ENCODE data around the gene CD300A. TPM values are rescaled to one million over a fixed set of nuclear protein-coding genes. Genes with fewer than 3 reads are reported as not detected.

CD300A gene
- total RNA-seq (1 to 10 TPM; 4.8 to 5.7 (median 5.4) TPM), polyA plus RNA-seq (2.2 TPM)
- long read RNA-seq, donor 1, partial matches to known transcripts = 0 of 6 reads
- long read RNA-seq, donor 1, other reads (novel, unspliced or antisense) = 1 of 6 reads
- long read RNA-seq, donor 2, partial matches to known transcripts = 0 of 2 reads
- long read RNA-seq, donor 2, other reads (novel, unspliced or antisense) = 0 of 2 reads
- long read RNA-seq, donor 3, transcript CD300A-202 (7 exons, 1,858 nt) = major isoform, 10 of 12 reads
- long read RNA-seq, donor 3, partial matches to known transcripts = 1 of 12 reads
- long read RNA-seq, donor 3, other reads (novel, unspliced or antisense) = 1 of 12 reads
- long read RNA-seq, donor 4, partial matches to known transcripts = 2 of 2 reads
- long read RNA-seq, donor 4, other reads (novel, unspliced or antisense) = 0 of 2 reads

GRCh38 chr17:74466111-74466827 is at the start of gene CD300A:
Gene CD300A, plus strand, starts transcription at chr17:74466634. Its CDS starts 70 bp downstream, at chr17:74466704.
- DNase-seq = peak; percentile 41 to 79 (median 77)
- Histone ChIP-seq H3K4me1 (ENCODE audit: control insufficient read depth, insufficient read depth, low read length) (no peaks in the 10 kb centered on the region), H3K27me3 (ENCODE audit: control insufficient read depth, insufficient read depth) (no peaks in the 10 kb centered on the region), H3K4me3 (ENCODE audit: low read length) (peak within 1 kb of the TSS; percentile 21), H3K27ac (ENCODE audit: low read length) (no peak within 1 kb of the TSS), H3K9me3 (ENCODE audit: control insufficient read depth, low read length) (no peaks in the 10 kb centered on the region)
- intact Hi-C loops (cut with DNase I) = no loop called here
- WGBS = 9% methylated on average over 25 of the region's 25 CpGs
- peak; percentile 38 to 43 for ATAC-seq

- Histone ChIP-seq H3K27ac (ENCODE audit: low read length) (no peak overlapping the region), H3K9me3 (ENCODE audit: control insufficient read depth, low read length) (no peaks in the 10 kb centered on the region), H3K27me3 (ENCODE audit: control insufficient read depth, insufficient read depth) (no peaks in the 10 kb centered on the region), H3K4me1 (ENCODE audit: control insufficient read depth, insufficient read depth, low read length) (no peaks in the 10 kb centered on the region), H3K4me3 (ENCODE audit: low read length) (no peak overlapping the region)
- intact Hi-C loops (cut with DNase I) = no loop called here
- 80% methylated on average over 12 of the region's 12 CpGs for WGBS
- ATAC-seq (peak; percentile 36), DNase-seq (no peak)
These were observed 49.0 kb upstream of the CD300A start for GRCh38 chr17:74417178-74418045.

GRCh38 chr17:74419928-74420411 is 46.5 kb upstream of the CD300A start:
- intact Hi-C loops (cut with DNase I) = no loop called here
- no peak for DNase-seq

DNA sequence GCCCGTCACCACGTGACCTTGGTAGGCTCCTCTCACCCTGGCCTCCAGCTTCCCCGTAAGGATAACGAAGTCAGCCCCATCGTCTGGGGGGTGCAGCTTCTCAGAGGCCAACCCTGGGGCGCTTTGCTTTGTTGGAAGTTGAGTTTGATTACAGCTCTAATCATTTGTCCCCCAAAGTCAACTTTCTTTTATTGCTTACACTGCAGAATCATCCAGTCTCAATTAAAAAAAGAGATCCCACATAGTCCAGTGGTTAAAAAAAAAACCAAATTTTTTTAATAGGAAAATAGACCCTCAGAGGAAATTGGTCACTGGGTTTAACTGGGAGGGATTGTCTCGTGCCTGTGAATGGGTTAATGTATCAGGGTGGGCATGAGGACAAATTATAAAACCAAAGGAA is 42.3 kb upstream of the CD300A start:
- no peak for ATAC-seq
- Histone ChIP-seq H3K27me3 (ENCODE audit: control insufficient read depth, insufficient read depth) (no peaks in the 10 kb centered on the region), H3K27ac (ENCODE audit: low read length) (peak overlapping the region; percentile 49), H3K4me1 (ENCODE audit: control insufficient read depth, insufficient read depth, low read length) (peaks cover 2% of the 10 kb centered on the region), H3K4me3 (ENCODE audit: low read length) (no peak overlapping the region), H3K9me3 (ENCODE audit: control insufficient read depth, low read length) (no peaks in the 10 kb centered on the region)
- intact Hi-C loops (cut with DNase I) = no loop called here
- no peak for DNase-seq
- WGBS = 95% methylated on average over 7 of the region's 7 CpGs

More at GRCh38 chr17:74419928-74420411, 46.5 kb upstream of the CD300A start:
- H3K27me3 ChIP-seq (ENCODE audit: control insufficient read depth, insufficient read depth) = no peaks in the 10 kb centered on the region
- H3K27ac ChIP-seq (ENCODE audit: low read length) = no peak overlapping the region
- WGBS = 86% methylated on average over 10 of the region's 10 CpGs
- ATAC-seq = no peak
- no peak overlapping the region for H3K4me3 ChIP-seq (ENCODE audit: low read length)
- H3K4me1 ChIP-seq (ENCODE audit: control insufficient read depth, insufficient read depth, low read length) = no peaks in the 10 kb centered on the region
- H3K9me3 ChIP-seq (ENCODE audit: control insufficient read depth, low read length) = no peaks in the 10 kb centered on the region

- ATAC-seq (peak; percentile 77 to 84), DNase-seq (peak; percentile 53 to 81 (median 71))
- H3K4me3 ChIP-seq (ENCODE audit: low read length) = no peak overlapping the region
- WGBS = 53% methylated on average over 14 of the region's 14 CpGs
- peak overlapping the region; percentile 49 for H3K27ac ChIP-seq (ENCODE audit: low read length)
- H3K4me1 ChIP-seq (ENCODE audit: control insufficient read depth, insufficient read depth, low read length) = peaks cover 2% of the 10 kb centered on the region
- no peaks in the 10 kb centered on the region for H3K27me3 ChIP-seq (ENCODE audit: control insufficient read depth, insufficient read depth)
- H3K9me3 ChIP-seq (ENCODE audit: control insufficient read depth, low read length) = no peaks in the 10 kb centered on the region
- intact Hi-C loops (cut with DNase I) = no loop called here
These were observed 41.8 kb upstream of the CD300A start for GRCh38 chr17:74424657-74425056.

DNA sequence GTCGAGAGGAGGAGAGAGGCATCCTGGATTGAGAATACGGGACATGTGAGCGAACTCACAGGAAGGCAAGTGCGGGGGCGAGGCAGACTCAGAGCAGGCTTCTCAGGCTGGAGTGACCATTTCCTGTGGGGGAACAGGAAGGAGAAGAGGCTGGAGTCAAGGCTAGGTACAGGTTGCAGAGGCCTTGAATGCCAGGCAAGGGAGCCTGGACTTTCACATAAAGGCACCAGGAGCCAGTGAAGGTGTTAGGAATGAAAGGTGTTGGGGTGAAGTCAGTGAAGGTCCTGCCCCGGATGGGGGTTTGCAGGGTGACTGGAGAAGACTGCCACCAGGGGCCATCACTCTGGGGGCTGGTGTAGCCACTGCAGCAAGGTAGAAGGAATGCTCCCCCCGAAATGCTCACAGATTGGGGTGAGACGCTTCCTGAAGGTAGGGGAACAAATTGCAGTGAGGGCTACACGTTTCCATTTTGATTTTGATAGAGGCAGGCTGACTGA is 39.8 kb upstream of the CD300A start:
- DNase-seq (peak in 1 of 3 donors; percentile 32), ATAC-seq (no peak)
- Histone ChIP-seq H3K27me3 (ENCODE audit: control insufficient read depth, insufficient read depth) (no peaks in the 10 kb centered on the region), H3K4me3 (ENCODE audit: low read length) (no peak overlapping the region), H3K9me3 (ENCODE audit: control insufficient read depth, low read length) (no peaks in the 10 kb centered on the region), H3K4me1 (ENCODE audit: control insufficient read depth, insufficient read depth, low read length) (peaks cover 4% of the 10 kb centered on the region), H3K27ac (ENCODE audit: low read length) (peak overlapping the region; percentile 40)
- intact Hi-C loops (cut with DNase I) = no loop called here
- WGBS = 74% methylated on average over 9 of the region's 9 CpGs

DNA sequence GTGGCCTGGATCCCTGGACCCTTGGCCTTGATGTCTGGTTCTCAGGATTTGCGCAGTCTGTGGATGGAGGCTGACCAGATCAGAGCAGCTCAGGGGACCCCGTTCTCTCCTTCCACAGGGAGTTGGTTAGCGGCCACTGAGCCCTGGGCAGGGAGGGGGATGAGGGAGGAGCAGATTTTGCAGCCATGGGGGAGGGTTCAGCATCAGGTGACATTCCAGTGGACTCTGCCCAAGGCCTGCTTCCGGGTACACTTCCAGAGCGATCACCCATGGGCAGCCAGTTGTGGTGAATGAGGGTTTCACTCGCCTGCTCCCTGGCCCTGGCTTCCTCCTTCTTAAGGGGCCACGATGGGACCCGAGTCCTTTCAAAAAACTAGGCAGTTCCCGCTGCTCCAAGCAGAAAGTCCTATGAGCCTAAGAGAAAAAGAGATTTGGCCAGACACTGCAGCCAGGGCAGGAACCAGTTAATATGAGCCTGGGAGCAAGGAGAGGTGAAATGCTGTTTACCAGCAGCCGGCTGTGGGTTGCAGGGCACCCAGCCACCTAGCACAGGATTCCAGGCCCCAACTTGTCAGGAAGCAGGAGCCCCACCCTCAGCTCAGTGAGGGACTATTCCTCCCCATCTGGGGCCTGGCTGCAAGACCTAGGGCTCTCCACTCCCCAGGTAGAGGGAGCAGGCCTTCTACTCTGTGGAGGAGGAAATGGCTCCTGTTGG is 39.2 kb upstream of the CD300A start:
- Histone ChIP-seq H3K9me3 (ENCODE audit: control insufficient read depth, low read length) (no peaks in the 10 kb centered on the region), H3K27me3 (ENCODE audit: control insufficient read depth, insufficient read depth) (no peaks in the 10 kb centered on the region), H3K4me3 (ENCODE audit: low read length) (no peak overlapping the region), H3K4me1 (ENCODE audit: control insufficient read depth, insufficient read depth, low read length) (peaks cover 4% of the 10 kb centered on the region), H3K27ac (ENCODE audit: low read length) (peak overlapping the region; percentile 40)
- 51% methylated on average over 10 of the region's 10 CpGs for WGBS
- DNase-seq (peak in 2 of 3 donors; percentile 59 to 75), ATAC-seq (peak in 1 of 2 donors; percentile 28)
- intact Hi-C loops (cut with DNase I) = no loop called here

DNA sequence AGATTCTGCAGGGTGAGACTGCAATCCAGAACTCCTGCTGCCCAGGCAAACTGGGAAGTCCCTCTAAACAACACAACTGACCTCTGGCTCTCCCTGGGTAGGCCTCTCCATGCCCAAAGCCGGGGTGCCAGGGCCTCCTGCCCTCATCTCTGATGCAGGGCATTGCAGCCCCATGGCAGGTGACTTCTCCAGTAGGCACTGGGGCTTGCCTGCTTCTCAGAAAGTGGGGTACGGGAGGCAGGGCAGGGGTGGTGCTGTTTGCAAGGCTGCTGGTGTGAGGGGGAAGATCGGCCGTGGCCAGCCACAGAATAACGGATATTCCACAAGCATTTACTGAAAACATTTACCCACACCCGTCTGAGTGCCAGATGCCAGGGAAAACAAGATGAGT is 38.7 kb upstream of the CD300A start:
- H3K9me3 ChIP-seq (ENCODE audit: control insufficient read depth, low read length) = no peaks in the 10 kb centered on the region
- ATAC-seq (no peak), DNase-seq (peak in 1 of 3 donors; percentile 13)
- H3K4me3 ChIP-seq (ENCODE audit: low read length) = no peak overlapping the region
- no peaks in the 10 kb centered on the region for H3K27me3 ChIP-seq (ENCODE audit: control insufficient read depth, insufficient read depth)
- WGBS = 70% methylated on average over 6 of the region's 6 CpGs
- peak overlapping the region; percentile 40 for H3K27ac ChIP-seq (ENCODE audit: low read length)
- intact Hi-C loops (cut with DNase I) = no loop called here
- H3K4me1 ChIP-seq (ENCODE audit: control insufficient read depth, insufficient read depth, low read length) = peaks cover 4% of the 10 kb centered on the region

GRCh38 chr17:74429604-74430384 is 36.6 kb upstream of the CD300A start:
- Histone ChIP-seq H3K27ac (ENCODE audit: low read length) (peak overlapping the region; percentile 63), H3K4me3 (ENCODE audit: low read length) (peak overlapping the region; percentile 57), H3K27me3 (ENCODE audit: control insufficient read depth, insufficient read depth) (no peaks in the 10 kb centered on the region), H3K4me1 (ENCODE audit: control insufficient read depth, insufficient read depth, low read length) (peaks cover 7% of the 10 kb centered on the region), H3K9me3 (ENCODE audit: control insufficient read depth, low read length) (no peaks in the 10 kb centered on the region)
- DNase-seq (peak in 2 of 3 donors; percentile 69 to 72), ATAC-seq (peak; percentile 34 to 48)
- 57% methylated on average over 19 of the region's 19 CpGs for WGBS
- intact Hi-C loops (cut with DNase I) = no loop called here
